HEK293 (cell line): Measurements from ENCODE around the gene CHMP5.

Source experiments
- MEIS1 ChIP-seq: sonication (generic); formaldehyde crosslinking; IDR thresholded peaks from 2 replicates; pipeline ENCODE4 v1.8.1; 2022; ENCODE audit warnings: missing genetic modification reagents, mild to moderate bottlenecking, borderline replicate concordance
- ZBTB48 ChIP-seq: fragments of 450-650 bp; formaldehyde crosslinking; IDR thresholded peaks from 2 replicates; pipeline ENCODE4 v1.5.1; 2016; ENCODE audit warnings: missing biosample characterization, missing genetic modification characterization
- ZEB2 ChIP-seq: fragments of 450-650 bp; formaldehyde crosslinking; IDR thresholded peaks from 2 replicates; pipeline ENCODE4 v1.5.1; 2016; ENCODE audit warnings: missing biosample characterization, missing genetic modification characterization
- ZIC2 ChIP-seq: fragments of 450-650 bp; formaldehyde crosslinking; IDR thresholded peaks from 2 replicates; pipeline ENCODE4 v1.5.1; 2016; ENCODE audit warnings: missing biosample characterization, missing genetic modification characterization
- ZNF140 ChIP-seq: fragments of 450-650 bp; formaldehyde crosslinking; IDR thresholded peaks from 2 replicates; pipeline ENCODE4 v1.5.1; 2016; ENCODE audit warnings: missing biosample characterization, missing genetic modification characterization
- ZNF175 ChIP-seq: fragments of 450-650 bp; formaldehyde crosslinking; IDR thresholded peaks from 2 replicates; pipeline ENCODE4 v1.5.1; 2016; ENCODE audit warnings: missing biosample characterization, missing genetic modification characterization
- ZNF311 ChIP-seq: fragments of 450-650 bp; formaldehyde crosslinking; IDR thresholded peaks from 2 replicates; pipeline ENCODE4 v1.5.1; 2017; ENCODE audit warnings: missing biosample characterization, missing genetic modification characterization, borderline replicate concordance
- ZNF670 ChIP-seq: fragments of 450-650 bp; formaldehyde crosslinking; IDR thresholded peaks from 2 replicates; pipeline ENCODE4 v1.5.1; 2016; ENCODE audit warnings: missing biosample characterization, missing genetic modification characterization, low read depth
- ZNF768 ChIP-seq: fragments of 450-650 bp; formaldehyde crosslinking; IDR thresholded peaks from 2 replicates; pipeline ENCODE4 v1.5.1; 2018; ENCODE audit warnings: missing biosample characterization, mild to moderate bottlenecking, missing genetic modification characterization
- ZNF830 ChIP-seq: fragments of 450-650 bp; IDR thresholded peaks from 2 replicates; pipeline ENCODE4 v1.5.0; 2018; ENCODE audit warnings: missing biosample characterization, missing genetic modification characterization, low read depth, mild to moderate bottlenecking, moderate library complexity
- ZNF837 ChIP-seq: fragments of 450-650 bp; formaldehyde crosslinking; IDR thresholded peaks from 2 replicates; pipeline ENCODE4 v1.5.1; 2016; ENCODE audit warnings: missing biosample characterization, missing genetic modification characterization
- TF ChIP-seq, protein P1 (sequence below): fragments of 450-650 bp; formaldehyde crosslinking; IDR thresholded peaks from 2 replicates; pipeline ENCODE4 v1.5.1; 2016; ENCODE audit warnings: missing biosample characterization, missing genetic modification characterization
- TF ChIP-seq, protein P2 (sequence below): fragments of 450-650 bp; formaldehyde crosslinking; IDR thresholded peaks from 2 replicates; pipeline ENCODE4 v1.5.1; 2016; ENCODE audit warnings: missing biosample characterization, missing genetic modification characterization, borderline replicate concordance

DNA sequence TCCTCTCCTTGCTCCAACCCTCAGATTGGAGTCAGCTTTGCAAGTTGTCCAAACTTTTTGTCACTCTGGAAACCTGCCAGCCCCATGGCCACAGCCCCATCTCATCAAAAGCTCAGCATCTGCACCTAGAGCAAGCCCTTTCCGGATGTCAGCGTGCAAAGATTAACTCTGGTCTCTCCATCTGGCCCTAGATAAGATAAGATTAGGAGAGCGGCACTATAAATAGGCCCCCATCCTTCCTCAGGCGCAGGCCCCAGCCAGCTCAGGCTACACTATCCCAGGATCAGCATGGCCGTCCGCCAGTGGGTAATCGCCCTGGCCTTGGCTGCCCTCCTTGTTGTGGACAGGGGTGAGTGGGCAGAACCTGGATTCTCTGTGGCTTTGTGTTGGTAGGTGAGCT, 24.9 kb upstream of the CHMP5 start, which contains the start of gene SPINK4:
- TF ChIP-seq MEIS1 (CRISPR knock-in tag) (no peak), ZNF670 (tag by site-specific recombination) (no peak), ZNF830 (tag by site-specific recombination) (no peak), ZBTB48 (tag by site-specific recombination) (no peak), ZEB2 (no peak), ZNF140 (tag by site-specific recombination) (no peak), ZNF175 (tag by site-specific recombination) (no peak), ZNF768 (tag by site-specific recombination) (no peak), ZIC2 (tag by site-specific recombination) (no peak), ZNF311 (no peak), ZNF837 (tag by site-specific recombination) (no peak)
- TF ChIP-seq, protein P1, sequence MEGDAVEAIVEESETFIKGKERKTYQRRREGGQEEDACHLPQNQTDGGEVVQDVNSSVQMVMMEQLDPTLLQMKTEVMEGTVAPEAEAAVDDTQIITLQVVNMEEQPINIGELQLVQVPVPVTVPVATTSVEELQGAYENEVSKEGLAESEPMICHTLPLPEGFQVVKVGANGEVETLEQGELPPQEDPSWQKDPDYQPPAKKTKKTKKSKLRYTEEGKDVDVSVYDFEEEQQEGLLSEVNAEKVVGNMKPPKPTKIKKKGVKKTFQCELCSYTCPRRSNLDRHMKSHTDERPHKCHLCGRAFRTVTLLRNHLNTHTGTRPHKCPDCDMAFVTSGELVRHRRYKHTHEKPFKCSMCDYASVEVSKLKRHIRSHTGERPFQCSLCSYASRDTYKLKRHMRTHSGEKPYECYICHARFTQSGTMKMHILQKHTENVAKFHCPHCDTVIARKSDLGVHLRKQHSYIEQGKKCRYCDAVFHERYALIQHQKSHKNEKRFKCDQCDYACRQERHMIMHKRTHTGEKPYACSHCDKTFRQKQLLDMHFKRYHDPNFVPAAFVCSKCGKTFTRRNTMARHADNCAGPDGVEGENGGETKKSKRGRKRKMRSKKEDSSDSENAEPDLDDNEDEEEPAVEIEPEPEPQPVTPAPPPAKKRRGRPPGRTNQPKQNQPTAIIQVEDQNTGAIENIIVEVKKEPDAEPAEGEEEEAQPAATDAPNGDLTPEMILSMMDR (tag by site-specific recombination): no peak
- TF ChIP-seq, protein P2, sequence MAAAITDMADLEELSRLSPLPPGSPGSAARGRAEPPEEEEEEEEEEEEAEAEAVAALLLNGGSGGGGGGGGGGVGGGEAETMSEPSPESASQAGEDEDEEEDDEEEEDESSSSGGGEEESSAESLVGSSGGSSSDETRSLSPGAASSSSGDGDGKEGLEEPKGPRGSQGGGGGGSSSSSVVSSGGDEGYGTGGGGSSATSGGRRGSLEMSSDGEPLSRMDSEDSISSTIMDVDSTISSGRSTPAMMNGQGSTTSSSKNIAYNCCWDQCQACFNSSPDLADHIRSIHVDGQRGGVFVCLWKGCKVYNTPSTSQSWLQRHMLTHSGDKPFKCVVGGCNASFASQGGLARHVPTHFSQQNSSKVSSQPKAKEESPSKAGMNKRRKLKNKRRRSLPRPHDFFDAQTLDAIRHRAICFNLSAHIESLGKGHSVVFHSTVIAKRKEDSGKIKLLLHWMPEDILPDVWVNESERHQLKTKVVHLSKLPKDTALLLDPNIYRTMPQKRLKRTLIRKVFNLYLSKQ (tag by site-specific recombination): no peak
